GM19035 (cell line): ENCODE data around the gene MSANTD3.
"Not testable (repeated sequence)": the region's sequence is repeated elsewhere in the genome, so short reads cannot be mapped to it uniquely, and the experiment has no call there.

Experiments
- ATAC-seq: cut with Tn5 transposase; IDR thresholded peaks from one replicate; pipeline ENCODE4 v1.9.1; 2021; ENCODE audit not compliant: unreplicated experiment

MSANTD3 gene, protein sequence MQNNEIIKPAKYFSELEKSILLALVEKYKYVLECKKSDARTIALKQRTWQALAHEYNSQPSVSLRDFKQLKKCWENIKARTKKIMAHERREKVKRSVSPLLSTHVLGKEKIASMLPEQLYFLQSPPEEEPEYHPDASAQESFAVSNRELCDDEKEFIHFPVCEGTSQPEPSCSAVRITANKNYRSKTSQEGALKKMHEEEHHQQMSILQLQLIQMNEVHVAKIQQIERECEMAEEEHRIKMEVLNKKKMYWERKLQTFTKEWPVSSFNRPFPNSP

DNA sequence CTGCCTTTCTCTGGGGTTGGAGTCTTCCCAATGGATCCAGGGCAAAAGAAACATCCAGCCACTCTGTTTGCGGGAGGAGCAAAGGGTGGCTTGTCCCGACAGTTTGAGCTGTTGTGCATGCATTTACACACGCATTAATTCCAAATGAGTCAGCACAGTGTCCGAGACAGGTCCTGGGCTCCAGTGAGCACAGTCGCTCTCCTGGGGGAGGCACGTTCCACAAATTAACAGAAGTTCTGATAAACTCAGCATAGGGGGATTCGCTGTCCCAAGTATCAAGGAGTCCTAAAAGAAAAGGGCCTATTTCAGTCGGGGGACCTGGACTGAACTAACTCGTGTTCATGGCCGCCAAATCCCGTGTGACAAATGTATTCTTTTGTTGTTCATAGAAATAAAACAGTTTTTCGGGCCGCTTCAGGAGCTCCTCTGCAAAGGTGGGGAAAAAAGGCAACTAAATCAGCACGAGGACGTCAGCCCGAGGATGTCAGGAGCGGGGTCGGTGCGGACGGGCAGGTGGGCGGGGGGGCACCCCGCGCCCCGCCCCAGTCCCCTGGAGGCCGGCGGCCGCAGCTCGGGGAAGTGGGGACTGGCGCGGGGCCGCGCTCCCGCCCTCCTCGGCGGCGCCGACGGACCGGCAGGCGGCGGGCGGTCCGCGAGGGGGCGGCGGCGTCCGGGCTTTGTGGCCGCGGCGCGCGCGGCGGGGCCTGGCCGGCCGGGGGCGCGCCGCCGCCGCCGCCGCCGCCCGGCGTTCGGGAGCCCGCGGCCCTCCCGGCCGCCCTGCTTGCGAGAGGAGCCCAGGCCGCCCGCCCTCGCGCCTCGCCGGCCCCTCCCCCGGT lies at the start of gene MSANTD3:
Gene MSANTD3, plus strand, starts transcription at position 614 of the 836 bp plus-strand sequence. CDS start 14,796 bp downstream, outside the sequence.
- ATAC-seq, result peak; percentile 72

DNA sequence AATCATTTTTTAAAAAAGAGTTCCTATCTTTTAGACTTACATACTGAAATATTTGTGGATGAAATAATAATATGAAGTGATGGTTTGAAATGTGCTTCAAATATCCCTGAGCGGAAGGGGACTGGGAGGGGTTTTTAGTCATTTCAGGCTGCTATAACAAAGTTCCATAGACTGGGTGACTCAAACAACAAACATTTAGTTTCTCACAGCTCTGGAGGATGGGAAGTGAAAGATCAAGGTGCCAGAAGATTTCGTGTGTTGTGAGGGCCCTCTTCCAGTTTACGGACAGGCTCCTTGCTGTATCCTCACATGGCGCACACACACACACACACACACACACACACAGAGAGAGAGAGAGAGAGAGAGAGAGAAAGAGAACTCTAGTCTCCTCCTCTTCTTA lies 47.1 kb upstream of the MSANTD3 start:
- no peak for ATAC-seq

DNA sequence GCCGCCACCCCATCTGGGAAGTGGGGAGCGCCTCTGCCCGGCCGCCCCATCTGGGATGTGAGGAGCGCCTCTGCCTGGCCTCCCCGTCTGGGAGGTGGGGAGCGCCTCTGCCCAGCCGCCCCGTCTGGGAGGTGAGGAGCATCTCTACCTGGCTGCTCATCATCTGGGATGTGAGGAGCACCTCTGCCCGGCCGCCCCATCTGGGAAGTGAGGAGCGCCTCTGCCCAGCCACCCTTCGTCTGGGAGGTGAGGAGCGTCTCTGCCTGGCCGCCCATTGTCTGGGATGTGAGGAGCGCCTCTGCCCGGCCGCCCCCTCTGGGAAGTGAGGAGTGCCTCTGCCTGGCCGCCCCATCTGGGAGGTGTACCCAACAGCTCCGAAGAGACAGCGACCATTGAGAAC lies 34.0 kb upstream of the MSANTD3 start:
- ATAC-seq, result not testable (repeated sequence)

GRCh38 chr9:100394032-100394695 lies 32.8 kb upstream of the MSANTD3 start:
- ATAC-seq, result no peak

DNA sequence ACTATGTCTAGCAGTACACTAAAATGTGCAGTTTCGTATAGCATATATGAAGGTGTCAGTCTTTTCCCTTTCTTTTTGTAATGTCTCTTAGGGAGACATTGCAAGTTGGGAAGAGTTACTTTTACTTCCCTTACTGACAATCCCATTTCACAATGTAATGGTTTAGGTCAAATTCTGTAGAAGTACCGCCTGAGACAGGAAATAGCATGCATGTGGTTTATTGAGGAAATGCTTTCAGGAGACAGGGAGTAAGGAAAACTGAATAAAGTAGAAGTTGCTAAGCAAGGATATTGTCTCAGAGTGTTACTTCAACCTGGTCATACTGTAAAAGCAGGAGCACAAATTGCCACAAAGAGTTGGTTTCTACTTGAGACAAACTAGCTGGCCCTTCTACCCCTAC lies 32.1 kb upstream of the MSANTD3 start:
- ATAC-seq, result no peak

DNA sequence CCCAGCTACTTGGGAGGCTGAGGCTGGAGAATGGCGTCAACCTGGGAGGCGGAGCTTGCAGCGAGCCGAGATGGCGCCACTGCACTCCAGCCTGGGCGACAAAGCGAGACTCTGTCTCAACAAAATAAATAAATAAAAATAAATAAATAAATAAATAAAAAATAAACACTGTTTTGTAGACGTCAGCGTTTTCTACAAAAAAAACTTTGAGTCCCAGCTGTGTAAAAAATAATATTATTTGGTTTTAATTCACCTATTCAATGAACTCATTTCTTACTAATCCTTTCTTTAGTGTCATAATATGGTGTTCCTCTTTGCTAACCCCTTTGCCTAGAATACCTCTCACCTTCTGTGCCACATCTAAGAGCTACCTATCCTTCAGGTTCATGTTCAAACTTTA lies 30.2 kb upstream of the MSANTD3 start:
- ATAC-seq, result no peak

DNA sequence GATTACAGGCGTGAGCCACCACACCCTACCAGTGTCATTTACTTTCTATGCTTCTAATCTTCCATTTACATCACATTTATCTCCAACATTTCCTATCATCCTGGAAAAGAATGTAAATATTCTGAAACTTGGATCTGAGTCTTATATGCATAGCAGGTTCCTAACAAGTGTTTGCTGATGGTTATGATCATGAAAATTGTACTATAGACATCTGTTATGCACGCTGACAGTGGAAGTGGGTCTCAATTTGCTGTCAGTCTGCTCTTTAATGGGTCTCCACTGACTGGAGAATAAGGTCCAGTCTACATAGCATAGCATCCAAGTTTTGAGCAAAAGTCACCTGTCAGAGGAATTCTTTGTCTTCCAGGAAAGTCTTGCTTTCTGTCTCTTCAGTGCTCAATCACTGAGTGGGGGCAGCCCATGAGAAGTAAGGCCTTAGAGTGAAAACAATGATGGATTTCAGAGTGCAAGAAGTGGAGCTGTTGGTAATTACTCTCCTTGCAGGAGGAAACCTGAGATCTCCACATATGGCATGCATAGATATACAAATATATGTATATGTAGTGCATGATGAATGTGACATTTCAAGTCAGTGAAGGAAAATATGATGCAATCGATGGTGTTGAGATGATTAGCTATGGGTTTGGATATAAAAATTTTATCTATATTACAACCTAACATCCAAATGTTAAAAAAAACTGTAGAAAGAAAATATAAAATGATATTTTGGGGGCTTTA lies 29.2 kb upstream of the MSANTD3 start:
- no peak for ATAC-seq

DNA sequence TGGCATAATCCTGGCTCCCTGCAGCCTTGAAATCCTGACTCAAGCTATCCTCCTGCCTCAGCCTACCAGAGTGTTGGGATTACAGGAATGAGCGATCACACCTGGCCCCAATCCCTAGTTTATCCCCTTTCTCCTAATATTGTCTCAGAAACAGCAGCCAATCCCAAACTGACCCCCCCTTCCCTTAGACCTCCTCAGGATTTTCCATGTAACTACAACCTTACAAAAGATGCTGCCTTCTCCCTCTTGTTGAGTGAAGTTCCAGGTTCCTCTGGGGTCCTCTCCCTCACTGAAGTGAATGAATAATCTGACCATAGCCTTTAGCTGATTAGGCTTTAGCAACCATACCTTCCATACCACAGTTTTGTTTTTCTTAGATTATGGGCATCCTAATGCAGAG lies 25.9 kb upstream of the MSANTD3 start:
- no peak for ATAC-seq

GRCh38 chr9:100406962-100407361 lies 20.0 kb upstream of the MSANTD3 start:
- no peak for ATAC-seq

- no peak for ATAC-seq
Measured at GRCh38 chr9:100408546-100409175, 18.3 kb upstream of the MSANTD3 start.

DNA sequence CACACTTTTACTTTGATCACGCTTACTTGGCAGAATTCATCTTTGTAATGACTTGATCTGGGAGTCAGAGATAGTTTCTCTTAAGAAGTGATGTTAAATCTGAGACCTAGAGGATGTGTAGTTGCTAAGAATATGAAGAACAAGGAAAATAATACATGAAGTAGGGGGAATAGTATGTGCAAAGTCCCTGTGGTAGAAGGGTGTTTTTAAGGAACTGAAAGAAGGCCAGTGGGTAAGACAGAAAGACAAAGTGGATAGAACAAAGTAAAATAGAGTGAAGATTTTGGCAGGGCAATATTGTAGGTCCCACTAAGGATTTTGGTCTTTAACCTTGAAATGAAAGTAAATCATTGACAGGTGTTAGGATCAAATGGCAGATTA lies 17.8 kb upstream of the MSANTD3 start:
- ATAC-seq, result no peak

GRCh38 chr9:100411472-100412283 lies 15.3 kb upstream of the MSANTD3 start:
- ATAC-seq, result peak; percentile 100

DNA sequence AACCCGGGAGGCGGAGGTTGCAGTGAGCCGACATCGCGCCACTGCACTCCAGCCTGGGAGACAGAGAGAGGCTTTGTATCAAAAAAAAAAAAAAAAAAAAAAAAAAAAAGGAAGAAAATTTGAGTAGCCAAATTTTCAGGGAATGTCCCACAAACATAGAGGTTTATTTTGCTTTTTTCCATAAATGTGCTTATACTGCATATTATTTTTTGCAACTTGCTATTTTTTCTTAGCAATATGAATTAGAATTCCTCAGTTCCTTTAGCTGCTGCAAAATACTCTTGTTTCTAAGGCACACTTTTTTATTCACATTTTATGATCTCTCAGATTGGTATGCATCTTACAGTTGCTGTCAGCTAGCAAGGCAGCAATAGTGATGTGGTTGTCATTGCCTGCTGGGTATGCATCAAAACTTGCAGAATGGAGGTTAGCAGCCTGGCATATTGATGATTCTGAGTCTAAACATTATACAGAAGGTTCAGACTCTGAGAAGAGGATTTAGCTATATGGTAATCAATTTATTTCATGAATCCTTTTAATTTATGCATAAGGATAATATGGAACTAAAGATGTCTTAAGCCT lies 13.0 kb upstream of the MSANTD3 start:
- ATAC-seq, result no peak

DNA sequence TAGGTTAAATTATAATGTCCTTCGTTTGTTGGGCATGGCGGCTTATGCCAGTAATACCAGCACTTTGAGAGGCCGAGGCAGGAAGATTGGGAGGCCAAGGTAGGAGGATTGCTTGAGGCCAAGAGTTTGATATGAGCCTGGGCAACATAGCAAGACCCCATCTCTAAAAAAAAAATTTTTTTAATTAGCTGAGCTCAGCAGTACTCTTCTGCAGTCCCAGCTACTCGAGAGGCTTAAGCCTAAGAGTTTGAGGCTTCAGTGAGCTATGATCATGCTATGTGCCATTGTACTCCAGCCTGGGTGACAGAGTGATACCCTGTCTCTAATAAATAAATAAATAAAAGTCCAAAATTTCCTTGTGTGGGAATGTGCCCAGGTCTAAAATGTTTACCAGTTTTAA lies 9.1 kb upstream of the MSANTD3 start:
- no peak for ATAC-seq

GRCh38 chr9:100419166-100419565 lies 7.8 kb upstream of the MSANTD3 start:
- no peak for ATAC-seq

DNA sequence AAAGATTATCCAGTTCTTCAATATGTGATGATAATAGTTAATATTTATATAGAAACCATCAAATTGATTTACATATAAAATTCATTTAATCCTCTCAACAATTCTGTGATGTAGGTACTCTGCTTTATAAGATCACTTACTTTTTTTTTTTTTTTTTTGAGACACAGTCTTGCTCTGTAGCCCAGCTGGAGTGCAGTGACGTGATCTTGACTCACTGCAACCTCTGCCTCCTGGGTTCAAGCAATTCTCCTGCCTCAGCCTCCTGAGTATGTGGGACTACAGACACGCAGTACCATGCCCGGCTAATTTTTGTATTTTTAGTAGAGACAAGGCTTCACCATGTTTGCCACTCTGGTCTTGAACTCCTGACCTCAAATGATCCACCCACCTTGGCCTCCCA lies 5.8 kb upstream of the MSANTD3 start:
- ATAC-seq, result not testable (repeated sequence)

DNA sequence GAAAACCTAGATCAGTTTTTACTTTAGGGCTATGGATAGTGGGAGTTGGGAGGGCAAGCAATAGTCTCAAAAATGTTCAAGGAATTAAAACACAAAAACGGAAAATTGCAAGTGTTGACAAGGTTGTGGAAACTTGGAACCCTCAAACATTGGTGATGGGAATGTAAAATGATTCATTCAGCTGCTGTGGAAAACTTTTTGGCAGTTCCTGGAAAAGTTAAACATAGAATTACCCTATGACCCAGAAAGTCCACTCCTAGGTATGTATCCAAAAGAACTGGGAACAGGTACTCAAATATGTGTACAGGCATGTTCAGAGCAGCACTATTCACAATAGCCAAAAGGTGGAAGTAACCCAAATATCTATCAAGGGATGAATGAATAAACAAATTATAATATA lies 1.2 kb upstream of the MSANTD3 start:
- no peak for ATAC-seq

DNA sequence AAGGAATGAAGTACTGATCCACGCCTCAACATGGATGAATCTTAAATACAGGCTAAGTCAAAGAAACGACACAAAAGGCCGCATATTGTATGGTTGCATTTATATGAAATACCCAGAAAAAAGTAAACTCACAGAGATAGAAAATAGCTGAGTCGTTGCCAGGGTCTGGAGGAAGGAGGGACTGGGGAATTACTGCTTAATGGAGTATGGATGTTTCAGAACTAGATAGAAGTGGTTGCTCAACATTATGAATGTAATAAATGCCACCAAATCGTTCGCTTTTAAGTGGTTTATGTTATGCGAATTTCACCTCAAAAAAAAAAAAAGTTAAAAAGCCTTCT lies 784 bp upstream of the MSANTD3 start:
- ATAC-seq, result no peak

GRCh38 chr9:100427366-100428263 lies 672 bp downstream of the MSANTD3 start:
- ATAC-seq, result peak; percentile 50
